ENCODE measurements around the gene CDH9. TPM values are rescaled to one million over a fixed set of nuclear protein-coding genes. Genes with fewer than 3 reads are reported as not detected.

Gene CDH9
- total RNA-seq, 2 donors from 2014 or later: not detected

DNA sequence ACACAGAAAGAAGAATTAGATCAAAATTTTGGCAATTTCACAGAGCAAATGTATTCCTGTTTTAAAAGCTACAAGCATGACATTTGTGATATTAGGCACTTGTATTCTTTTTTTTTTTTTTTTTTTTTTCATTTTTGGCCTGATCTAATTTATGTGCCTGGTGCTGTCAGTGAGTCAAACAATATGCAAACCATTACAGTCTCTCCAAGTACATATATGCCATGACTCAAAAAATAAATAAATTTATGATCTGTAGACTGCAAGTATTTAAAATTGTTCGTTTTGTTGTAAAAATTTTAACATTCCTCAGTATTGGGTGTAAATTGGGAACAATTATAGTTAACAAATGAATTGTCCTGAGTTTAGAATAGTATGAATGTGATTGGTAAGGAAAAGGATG is 51.4 kb downstream of the CDH9 start:
- no peak for DNase-seq (ENCODE audit: low spot score)
- intact Hi-C loops (cut with DNase I): no loop called here

- intact Hi-C loops (cut with DNase I): no loop called here
- no peak for DNase-seq (ENCODE audit: low spot score)
Observed at GRCh38 chr5:26981750-26982149, 56.6 kb downstream of the CDH9 start.

DNA sequence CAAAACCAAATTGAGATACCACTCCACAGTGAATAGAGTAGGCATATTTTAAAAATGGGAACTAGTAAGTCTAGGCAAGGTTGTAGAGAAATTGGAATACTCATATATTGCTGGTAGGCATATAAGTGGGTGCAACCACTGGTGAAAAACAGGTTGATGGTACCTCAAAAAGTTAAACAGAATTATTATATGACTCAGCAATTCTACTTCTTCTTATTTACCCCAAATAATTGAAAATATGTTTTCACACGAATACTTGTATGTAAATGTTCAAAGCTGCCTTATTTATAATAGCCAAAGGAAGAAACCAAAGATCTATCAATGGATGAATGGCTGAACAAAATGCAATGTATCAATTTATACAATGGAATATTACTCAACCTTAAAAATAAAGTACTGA is 79.1 kb downstream of the CDH9 start:
- no peak for DNase-seq (ENCODE audit: low spot score)
- intact Hi-C loops (cut with DNase I): no loop called here

GRCh38 chr5:26955161-26955560 is 83.2 kb downstream of the CDH9 start:
- DNase-seq (ENCODE audit: low spot score): no peak
- intact Hi-C loops (cut with DNase I): no loop called here

- no peak for DNase-seq (ENCODE audit: low spot score)
- intact Hi-C loops (cut with DNase I): no loop called here
Observed at GRCh38 chr5:26948921-26949320, 89.5 kb downstream of the CDH9 start.

- intact Hi-C loops (cut with DNase I): no loop called here
- DNase-seq (ENCODE audit: low spot score): no peak
Observed at GRCh38 chr5:26945901-26946300, 92.5 kb downstream of the CDH9 start.

DNA sequence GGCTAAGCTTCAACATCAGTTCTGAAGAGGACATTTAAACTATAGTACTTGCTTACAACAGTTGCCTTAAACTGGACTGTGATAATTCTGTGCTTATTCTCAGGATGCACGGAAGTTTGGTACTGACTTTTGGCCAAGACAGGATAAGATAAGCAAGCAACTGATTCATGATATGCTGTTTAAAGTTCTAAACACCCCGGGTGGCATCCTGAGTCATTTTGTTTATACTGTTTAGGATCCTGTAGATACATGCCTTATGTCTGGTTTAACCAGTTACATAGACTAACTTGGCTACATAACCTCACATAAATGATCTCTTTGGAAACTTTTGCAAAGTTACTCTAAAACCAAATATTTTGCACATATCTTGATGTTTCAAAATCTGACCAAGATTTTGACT is 95.9 kb downstream of the CDH9 start:
- no peak for DNase-seq (ENCODE audit: low spot score)
- intact Hi-C loops (cut with DNase I): no loop called here

DNA sequence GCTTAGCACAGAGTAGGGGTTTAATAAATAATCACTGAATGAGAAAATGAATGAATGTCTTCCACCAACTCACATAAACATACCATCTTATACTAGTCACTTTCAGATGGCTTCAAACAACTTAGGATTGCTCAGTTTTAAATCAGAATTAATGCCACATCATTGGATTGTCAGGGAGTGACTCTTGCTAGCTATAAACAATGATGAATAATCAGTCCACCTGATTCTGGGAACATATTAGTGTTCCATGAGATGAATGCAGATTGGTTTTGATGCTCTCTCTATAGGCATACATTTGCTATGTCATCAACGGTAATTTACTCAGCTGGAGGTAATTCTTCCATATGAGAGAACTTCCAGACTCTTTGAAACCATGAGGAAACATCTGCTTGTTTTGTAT is 97.4 kb downstream of the CDH9 start:
- no peak for DNase-seq (ENCODE audit: low spot score)
- intact Hi-C loops (cut with DNase I): no loop called here

DNA sequence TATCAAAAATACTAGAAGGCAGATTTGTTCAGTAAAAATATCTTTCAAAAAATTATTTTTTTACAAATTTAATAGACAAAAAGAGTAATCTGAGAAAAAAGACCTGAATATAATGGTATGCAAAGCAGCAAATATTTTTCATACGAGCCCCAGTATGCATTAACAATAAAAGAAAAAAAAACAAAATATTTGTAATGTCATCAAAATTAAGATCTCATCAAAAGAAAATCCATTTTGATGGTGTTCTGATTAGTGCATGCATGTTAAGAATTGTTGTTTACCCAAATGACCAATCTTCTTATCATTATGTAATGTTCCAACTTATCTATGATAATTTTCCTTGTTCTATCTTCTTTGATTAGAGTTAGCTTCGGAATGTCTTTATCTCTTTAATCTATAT is 106.1 kb downstream of the CDH9 start:
- intact Hi-C loops (cut with DNase I): no loop called here
- no peak for DNase-seq (ENCODE audit: low spot score)

DNA sequence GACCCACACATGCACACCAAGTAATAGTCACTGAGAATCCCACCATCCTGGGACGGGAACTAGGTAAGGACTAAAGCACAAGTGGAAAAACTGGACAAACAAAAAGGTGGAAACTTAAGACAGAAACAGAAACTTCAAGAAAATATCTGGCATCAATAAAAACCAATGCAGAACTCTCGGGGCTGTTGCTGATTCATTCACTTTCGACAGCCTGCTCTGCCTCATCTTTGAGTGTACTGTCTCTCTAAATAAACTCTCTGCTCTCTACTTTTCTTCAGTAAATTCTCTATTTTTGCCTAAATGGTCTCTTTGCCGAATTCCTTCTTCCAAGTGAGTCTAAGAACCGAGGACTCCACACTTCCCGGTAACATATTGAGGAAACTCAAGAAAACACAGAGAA is 116.9 kb downstream of the CDH9 start:
- intact Hi-C loops (cut with DNase I): no loop called here
- DNase-seq (ENCODE audit: low spot score): no peak

GRCh38 chr5:26903469-26903868 is 134.9 kb downstream of the CDH9 start:
- intact Hi-C loops (cut with DNase I): no loop called here
- DNase-seq (ENCODE audit: low spot score): no peak

DNA sequence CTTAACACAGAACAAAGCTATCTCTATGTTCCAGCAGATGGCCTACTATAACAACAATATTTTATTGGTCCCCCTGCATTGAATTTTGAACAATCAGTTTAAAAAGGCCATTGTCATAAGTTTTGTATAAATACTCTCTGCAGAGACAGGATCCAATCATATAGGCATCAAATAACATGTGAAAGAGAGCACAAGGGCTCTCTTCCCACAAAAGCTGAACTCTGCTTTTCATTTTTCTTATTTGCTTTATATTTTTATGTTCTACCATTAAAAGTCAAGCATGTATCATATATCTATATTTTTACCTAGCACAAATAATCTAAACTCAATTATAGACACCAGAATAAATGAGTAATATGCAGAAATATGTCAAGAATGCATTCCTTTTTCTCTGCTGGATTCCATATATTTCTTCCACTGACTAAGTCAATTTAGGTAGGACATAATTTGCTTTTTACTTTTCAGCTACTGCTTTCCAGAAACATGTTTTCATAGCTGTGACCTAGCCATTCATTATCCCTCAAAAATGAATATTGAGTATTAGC is 143.6 kb downstream of the CDH9 start:
- no peak for DNase-seq (ENCODE audit: low spot score)
- intact Hi-C loops (cut with DNase I): no loop called here

- no peak for DNase-seq (ENCODE audit: low spot score)
- intact Hi-C loops (cut with DNase I): no loop called here
Observed at GRCh38 chr5:26893078-26893477, 145.3 kb downstream of the CDH9 start.

DNA sequence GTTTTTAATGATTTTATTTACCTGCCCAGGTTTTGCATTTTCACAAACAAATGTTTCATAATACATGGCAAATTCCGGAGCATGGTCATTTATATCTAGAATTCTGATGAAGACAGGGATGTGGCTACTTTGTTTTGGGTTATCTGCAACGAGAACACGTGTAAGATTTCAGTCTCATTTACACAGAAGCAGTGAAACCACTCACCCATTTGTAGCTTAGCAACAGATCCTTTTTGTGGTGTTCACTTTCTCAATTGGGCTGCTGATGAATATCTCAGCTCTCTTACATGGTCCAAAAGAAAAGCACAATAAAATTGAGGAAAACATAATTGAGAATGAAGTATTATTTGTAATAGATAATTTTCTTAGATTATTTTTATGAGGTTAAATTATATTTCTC is 148.6 kb downstream of the CDH9 start:
- intact Hi-C loops (cut with DNase I): no loop called here

GRCh38 chr5:26884481-26884880 is 153.9 kb downstream of the CDH9 start:
- intact Hi-C loops (cut with DNase I): no loop called here
- DNase-seq (ENCODE audit: low spot score): no peak

More for the DNA sequence above, 148.6 kb downstream of the CDH9 start:
- no peak for DNase-seq (ENCODE audit: low spot score)

GRCh38 chr5:26883375-26883774 is 155.0 kb downstream of the CDH9 start:
- intact Hi-C loops (cut with DNase I): no loop called here
- DNase-seq (ENCODE audit: low spot score): no peak

DNA sequence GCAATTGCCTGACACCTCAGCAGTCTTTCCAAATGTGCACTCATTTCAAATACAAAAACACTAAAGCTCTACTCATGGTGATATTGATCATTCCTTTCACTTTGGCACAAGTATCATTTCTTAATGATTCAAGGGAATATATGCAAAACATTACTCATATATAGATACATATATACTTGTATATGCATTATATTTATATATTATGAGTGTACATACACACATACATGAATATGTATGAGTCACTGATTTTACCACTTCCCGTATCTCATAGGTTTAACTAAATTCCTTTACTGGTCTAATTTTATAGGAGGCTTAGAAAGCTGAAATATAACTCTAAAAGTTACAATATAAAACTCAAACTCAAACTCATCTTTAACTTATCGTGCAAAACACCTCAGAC is 156.5 kb downstream of the CDH9 start:
- DNase-seq (ENCODE audit: low spot score): no peak

DNA sequence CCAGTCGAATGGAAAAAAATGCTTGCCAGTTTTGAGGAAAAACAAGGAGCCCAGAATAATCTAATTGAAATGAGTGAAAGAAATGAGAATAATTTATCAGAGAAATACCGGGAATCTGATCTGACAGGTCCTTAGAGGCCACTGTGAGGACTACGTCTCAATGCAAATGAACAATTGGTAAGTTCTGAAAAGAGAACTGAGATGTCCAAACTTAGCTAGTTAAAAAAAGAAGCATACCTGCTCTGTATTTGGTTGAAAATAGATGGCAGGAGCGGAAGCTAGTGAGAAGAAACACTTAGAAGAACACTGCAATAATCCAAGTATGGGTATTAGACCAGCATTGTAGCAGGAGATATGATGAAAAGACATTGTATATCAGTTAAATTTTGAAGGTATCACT is 161.2 kb downstream of the CDH9 start:
- intact Hi-C loops (cut with DNase I): no loop called here
- DNase-seq (ENCODE audit: low spot score): no peak

More for the DNA sequence above, 156.5 kb downstream of the CDH9 start:
- intact Hi-C loops (cut with DNase I): no loop called here

DNA sequence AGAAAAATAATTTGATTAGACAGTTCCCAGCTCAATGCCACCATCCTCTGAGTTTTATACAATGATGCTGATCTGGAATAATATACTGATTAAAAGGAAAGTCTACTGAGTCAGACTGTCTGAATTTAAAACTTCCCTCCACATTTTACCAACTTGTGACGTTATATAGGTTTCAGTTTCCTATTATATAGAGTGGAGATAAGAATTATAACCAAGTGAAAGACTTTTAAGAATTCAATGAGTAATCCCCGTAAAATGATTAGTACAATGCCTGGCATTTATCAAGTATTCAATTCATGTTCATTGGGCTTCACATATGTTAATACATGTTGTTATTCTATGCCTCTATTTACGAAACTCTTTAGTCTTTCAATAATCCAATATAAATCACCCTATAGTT is 166.0 kb downstream of the CDH9 start:
- DNase-seq (ENCODE audit: low spot score): no peak
- intact Hi-C loops (cut with DNase I): no loop called here

GRCh38 chr5:26869781-26870180 is 168.6 kb downstream of the CDH9 start:
- intact Hi-C loops (cut with DNase I): no loop called here
- DNase-seq (ENCODE audit: low spot score): no peak

- intact Hi-C loops (cut with DNase I): no loop called here
- no peak for DNase-seq (ENCODE audit: low spot score)
Observed at GRCh38 chr5:26868504-26868903, 169.9 kb downstream of the CDH9 start.

GRCh38 chr5:26864061-26864460 is 174.3 kb downstream of the CDH9 start:
- intact Hi-C loops (cut with DNase I): no loop called here
- DNase-seq (ENCODE audit: low spot score): no peak

Data from posterior vena cava (tissue), 2 donors.